Cardiac fibroblast (primary cell): ENCODE measurements around the gene TRIM5.
A peak's percentile ranks its signal among the peaks of the same experiment; 100 is the strongest.
"Not testable (repeated sequence)": the region's sequence is repeated elsewhere in the genome, so short reads cannot be mapped to it uniquely, and the experiment has no call there.

Source experiments
- DNase-seq, 2 donors: peaks; one replicate each; pipeline versions ENCODE4 v3.0.0 to v3.0.0-alpha.2; 2010; ENCODE audit warnings: low read depth in 2 of 2
- H3K4me3 ChIP-seq, 2 donors: replicated peaks in 1 of 2; 1 replicate in 1 of 2; 2 replicates in 1 of 2; pipeline ENCODE4 v1.5.1; 2011; ENCODE audit warnings: low read depth in 2 of 2, low read length in 2 of 2, mild to moderate bottlenecking in 2 of 2, moderate library complexity in 1 of 2
- CTCF ChIP-seq: IDR thresholded peaks from one replicate; pipeline ENCODE4 v1.5.1; 2011; ENCODE audit warnings: low read depth, mild to moderate bottlenecking, low read length, inconsistent platforms

The TRIM5 gene

GRCh38 chr11:5696210-5696609 is 11.3 kb upstream of the TRIM5 start:
- no peak for TF ChIP-seq CTCF
- DNase-seq: no peak
- no peak overlapping the region for H3K4me3 ChIP-seq

- DNase-seq: no peak
- TF ChIP-seq CTCF: no peak
- no peak overlapping the region for H3K4me3 ChIP-seq
Measured at GRCh38 chr11:5695580-5695979, 10.7 kb upstream of the TRIM5 start.

GRCh38 chr11:5694642-5695041 is 9.8 kb upstream of the TRIM5 start:
- no peak overlapping the region for H3K4me3 ChIP-seq
- no peak for TF ChIP-seq CTCF
- DNase-seq: no peak

- DNase-seq: no peak
- TF ChIP-seq CTCF: no peak
- H3K4me3 ChIP-seq: no peak overlapping the region
Measured at GRCh38 chr11:5691964-5692361, 7.1 kb upstream of the TRIM5 start.

- H3K4me3 ChIP-seq: peak overlapping the region in 1 of 2 donors; percentile 64
- DNase-seq: not testable (repeated sequence)
Measured at GRCh38 chr11:5691238-5691963, 6.5 kb upstream of the TRIM5 start.

GRCh38 chr11:5690736-5691135 is 5.9 kb upstream of the TRIM5 start:
- no peak for TF ChIP-seq CTCF
- DNase-seq: peak; percentile 38 to 52
- peak overlapping the region; percentile 35 to 64 for H3K4me3 ChIP-seq

GRCh38 chr11:5690216-5690615 is 5.3 kb upstream of the TRIM5 start:
- TF ChIP-seq CTCF: no peak
- peak; percentile 53 to 57 for DNase-seq
- H3K4me3 ChIP-seq: peak overlapping the region; percentile 35 to 64
